HG02973 (cell line): ENCODE data around the gene SELENOP.
"Not testable (repeated sequence)": the region's sequence is repeated elsewhere in the genome, so short reads cannot be mapped to it uniquely, and the experiment has no call there.

Source experiments
- ATAC-seq: cut with Tn5 transposase; IDR thresholded peaks from one replicate; pipeline ENCODE4 v1.9.1; 2021; ENCODE audit warnings: moderate library complexity; ENCODE audit not compliant: unreplicated experiment

Gene SELENOP

GRCh38 chr5:42828671-42829070, 17.0 kb upstream of the SELENOP start:
- no peak for ATAC-seq

DNA sequence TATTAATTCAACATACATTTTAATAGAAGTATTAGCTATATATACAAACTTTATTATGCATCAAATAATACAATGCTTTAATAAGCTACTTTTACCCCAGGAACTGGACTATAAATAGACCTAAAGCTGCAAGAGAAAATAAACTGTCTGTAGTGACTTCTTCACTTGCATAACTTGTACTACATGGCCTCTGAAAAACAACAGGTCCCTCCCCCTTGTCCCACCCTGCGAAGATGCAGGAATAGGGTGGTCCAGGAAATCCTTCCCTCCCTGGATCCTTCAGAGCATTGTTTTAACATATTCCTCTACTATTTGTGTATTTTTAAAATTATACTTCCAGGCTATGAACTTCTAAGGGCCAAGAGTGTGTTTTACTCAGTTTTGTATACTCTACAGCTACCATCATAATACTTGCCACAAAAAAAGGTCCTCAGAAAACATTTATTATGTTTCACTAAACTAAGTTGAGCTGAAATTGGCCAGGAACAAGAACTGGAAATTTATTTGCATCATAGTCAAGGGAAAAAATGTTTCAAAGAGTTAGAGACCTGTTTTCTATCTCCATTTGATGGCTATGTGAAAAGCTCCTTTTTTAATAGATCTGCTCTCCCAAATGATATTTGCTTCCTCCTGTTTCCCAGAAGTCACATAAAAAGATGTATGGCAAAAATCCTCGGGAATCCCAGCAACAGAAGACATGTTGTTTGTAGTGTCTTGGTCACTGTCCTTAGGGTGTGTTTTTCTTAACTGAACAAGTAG, 15.2 kb upstream of the SELENOP start:
- ATAC-seq = no peak

DNA sequence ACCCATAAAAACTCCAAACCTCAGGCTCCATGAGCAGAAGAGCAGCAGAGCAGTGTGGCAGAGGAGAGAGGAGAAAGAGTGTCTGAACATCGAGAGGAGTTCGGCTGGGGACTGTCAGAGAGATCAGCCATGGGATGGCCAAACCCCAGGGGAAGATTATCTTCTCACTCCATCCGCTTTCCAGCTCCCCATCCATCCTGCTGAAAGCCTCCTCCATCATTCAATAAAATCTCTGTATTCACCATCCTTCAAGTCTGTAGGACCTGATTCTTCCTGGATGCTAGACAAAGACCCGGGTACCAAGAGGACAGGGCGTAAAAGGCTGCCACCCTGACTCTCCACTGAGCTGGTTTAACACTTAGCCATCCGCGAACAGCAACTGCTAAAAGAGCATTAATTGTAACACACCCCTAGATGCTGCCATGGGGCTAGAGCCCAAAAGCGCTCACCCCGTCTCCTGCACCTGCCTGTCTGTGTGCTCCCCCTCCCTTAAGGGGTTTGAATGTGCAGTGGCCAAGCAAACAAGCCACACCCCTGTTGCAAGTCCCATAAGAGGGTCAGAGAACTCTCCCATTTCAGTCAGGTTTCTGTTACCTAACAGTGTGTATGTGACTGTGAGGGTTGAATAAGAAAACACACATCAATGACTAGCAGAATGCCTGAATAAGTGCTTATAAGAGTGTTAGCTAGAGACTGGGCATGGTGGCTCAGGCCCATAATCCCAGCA, 13.9 kb upstream of the SELENOP start:
- ATAC-seq = no peak

DNA sequence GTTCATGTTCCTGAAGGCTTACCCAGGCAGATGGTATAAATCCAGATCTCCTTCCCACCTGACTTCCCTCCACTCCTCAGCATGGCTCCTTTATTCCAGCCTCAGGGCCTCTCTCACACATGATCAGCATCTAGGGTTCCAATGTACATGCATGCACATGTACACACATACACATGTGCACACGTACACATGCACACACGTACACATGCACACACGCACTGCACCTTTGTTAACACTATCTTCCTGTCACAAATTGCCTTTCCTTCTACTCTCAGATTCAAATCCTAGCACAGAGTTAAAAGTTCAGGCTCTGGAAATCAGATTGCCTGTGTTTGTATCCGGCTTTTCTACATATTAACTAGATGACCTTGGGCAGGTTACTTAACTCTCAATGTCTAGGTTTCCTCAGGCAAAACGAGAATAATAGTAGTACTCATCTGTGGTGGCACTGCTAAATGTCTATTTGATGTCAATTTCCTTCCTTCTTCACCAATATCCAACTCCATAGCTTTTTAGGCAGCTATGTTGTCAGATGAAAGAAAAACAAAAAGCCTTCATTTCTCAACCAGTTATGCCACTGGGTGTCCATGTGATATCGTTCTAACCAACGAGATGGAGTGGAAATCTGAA, 12.8 kb upstream of the SELENOP start:
- no peak for ATAC-seq

DNA sequence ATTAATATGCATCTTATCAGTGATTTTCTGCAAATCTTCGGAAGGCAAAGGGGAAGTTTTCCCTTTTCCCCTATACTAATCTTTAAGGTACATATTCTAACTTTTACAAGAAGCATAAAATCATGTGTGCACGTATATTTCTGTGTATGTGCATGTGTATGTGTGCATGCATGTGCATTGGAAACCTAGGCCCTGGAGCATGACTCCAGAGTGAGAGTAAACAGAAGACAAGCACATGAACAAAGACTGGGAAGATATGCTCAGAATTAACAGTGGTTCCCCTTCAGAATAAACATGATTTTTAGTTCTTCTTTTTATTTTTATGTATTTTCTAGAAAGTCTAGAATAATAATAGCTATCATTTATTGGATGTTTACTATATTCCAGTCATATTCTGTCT, 10.9 kb upstream of the SELENOP start:
- no peak for ATAC-seq

- ATAC-seq = no peak
Observed at GRCh38 chr5:42819745-42820144, 8.1 kb upstream of the SELENOP start.

DNA sequence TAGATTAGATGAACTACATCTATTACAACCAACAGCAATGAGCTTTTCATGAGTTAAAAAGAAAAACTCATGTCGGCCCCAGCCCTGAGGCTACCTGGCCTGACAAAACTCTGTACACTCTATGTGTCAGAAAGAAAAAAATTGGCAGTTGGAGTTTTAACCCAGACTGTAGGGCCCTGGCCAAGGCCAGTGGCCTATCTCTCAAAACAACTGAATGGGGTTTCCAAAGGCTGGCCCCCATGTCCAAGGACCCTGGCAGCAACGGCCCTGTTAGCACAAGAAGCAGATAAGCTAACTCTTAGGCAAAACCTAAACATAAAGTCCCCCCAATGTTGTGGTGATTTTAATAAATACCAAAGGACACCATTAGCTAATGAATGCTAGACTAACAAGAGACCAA, 4.9 kb upstream of the SELENOP start:
- ATAC-seq = not testable (repeated sequence)

DNA sequence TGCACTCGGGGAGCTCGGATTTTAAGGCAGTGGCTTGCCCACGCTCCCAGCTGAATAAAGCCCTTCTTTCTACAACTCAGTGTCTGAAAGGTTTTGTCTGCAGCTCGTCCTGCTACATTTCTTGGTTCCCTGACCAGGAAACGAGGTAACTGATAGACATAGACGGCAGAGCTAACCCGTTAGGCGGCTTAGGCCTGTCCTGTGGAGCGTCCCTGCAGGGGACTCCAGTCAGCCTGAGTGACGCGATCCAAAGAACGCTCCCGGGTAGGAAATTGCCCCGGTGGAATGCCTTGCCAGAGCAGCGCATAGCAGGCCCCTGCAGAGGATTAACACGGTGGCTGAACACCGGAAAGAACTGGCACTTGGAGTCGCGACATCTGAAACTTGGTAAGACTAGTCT, 1.8 kb upstream of the SELENOP start:
- ATAC-seq = no peak

- ATAC-seq = no peak
Observed at GRCh38 chr5:42812620-42813019, 928 bp upstream of the SELENOP start.

DNA sequence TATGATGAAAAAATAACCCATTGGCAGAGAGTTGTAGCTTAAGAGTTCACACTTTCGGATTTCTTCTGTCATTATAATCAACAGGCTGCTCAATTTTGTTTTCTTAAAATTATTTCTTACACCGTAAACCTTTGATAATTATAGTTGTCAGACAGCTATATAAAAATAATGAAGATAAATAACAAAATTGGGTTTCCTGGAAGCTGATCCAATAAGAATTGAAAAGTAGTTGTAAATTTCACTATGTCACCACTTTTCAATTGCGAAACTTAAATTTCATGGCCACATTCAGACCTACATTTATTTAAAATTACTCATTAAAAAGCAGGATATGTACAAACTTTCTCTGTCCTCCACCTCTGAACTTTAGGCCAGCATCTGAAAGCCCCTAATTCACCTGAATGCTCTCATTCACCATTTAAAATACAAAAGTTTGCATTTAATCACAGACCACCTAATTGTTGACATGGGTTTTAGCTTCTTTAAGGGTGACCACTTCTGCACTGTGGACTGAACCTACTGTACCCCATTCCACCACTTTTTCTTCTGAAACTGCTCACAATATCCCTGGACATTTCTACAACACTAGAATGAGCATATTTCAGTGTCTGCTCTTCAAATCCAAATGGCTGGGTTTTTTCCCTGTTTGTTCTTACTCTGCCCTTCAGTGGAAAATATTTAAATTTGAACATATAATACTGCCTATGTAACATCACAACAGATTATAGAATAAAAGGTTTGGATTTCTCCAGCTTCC, 680 bp downstream of the SELENOP start:
- ATAC-seq = no peak

DNA sequence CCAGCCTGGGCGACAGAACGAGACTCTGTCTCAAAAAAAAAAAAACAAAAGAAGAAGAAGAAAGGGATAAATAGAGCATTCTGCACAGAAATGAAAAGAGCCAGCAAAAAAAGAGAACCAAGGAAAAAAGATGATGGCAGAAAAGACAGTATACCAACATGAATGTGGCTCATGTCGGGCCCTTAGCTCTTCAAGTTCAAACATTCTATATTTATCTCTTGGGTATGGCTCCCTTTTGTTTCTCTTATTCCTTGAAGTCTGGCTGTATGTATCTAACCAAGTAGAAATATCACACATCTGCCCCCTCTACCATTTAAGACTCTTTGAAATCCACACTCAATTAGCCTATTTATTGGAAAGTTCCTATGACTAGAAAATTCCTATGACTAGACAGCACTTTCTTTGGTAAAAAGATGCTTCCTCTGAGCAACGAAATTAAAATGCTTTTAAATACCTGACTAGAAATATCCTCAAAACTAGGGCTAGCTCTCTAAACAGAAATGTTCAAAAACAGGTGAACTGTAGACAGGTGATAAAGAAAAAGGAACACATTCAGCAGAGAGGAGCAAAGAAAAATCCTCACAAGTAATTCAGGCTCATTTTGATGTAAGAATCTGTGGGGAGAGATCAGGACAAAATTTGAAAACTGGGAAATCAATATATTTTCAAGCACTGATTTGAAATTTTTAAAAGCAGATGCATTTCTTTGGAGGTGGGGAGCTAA, 2.6 kb downstream of the SELENOP start:
- ATAC-seq = no peak

GRCh38 chr5:42807722-42808447, 3.8 kb downstream of the SELENOP start:
- no peak for ATAC-seq

DNA sequence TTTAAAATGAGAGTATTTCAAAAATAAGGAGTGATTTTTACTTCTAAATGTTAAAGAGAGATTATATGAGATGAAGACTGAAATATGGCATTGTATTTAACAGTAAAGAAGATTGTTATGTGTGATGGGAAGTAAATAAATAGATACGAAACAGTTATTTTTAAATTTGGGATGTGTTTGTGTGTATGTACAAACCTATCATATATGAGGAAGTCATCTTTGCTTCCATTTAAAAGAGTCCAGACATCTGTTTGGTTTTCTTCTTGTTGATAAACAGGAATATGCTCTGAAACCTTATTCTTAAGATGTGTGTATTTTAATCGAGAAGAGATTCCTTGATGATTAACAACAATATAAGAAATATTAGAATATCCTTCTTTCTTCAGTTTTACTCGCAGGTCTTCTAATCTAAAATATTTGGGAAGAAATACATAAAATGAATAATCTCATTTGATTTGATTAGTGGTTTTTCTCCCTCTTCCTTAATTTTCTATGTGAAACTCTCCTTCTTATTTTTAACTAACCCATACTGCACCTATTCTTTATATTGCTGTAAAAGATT, 4.9 kb downstream of the SELENOP start:
- no peak for ATAC-seq

- no peak for ATAC-seq
Observed at GRCh38 chr5:42806004-42806700, 5.5 kb downstream of the SELENOP start.

GRCh38 chr5:42804717-42805339, 6.9 kb downstream of the SELENOP start:
- ATAC-seq = no peak

DNA sequence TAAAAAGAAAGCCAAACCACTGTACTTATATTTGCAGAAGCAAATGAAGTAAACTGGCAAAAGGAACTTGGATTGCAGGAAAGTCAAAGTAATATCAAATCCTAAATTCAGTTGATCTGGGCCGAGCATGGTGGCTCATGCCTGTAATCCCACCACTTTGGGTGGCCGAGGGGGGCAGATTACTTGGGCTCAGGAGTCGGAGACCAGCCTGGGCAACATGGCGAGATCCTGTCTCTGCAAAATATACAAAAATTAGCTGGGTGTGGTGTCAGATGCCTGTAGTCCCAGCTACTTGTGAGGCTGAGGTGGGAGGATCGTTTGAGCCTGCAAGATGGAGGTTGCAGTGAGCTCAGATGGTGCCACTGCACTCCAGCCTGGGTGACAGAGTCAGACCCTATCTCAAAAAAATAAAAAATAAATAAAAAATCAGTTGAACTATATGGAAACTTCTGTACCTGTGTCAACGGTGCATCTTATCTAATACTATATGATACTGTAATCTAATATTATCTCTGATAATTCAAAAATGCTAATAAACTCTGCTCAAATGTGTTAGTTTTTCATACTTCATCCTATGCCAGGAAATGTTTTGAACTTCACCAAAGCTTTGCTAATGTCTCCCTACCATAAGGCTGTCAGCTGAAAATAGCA, 10.1 kb downstream of the SELENOP start:
- ATAC-seq = no peak

DNA sequence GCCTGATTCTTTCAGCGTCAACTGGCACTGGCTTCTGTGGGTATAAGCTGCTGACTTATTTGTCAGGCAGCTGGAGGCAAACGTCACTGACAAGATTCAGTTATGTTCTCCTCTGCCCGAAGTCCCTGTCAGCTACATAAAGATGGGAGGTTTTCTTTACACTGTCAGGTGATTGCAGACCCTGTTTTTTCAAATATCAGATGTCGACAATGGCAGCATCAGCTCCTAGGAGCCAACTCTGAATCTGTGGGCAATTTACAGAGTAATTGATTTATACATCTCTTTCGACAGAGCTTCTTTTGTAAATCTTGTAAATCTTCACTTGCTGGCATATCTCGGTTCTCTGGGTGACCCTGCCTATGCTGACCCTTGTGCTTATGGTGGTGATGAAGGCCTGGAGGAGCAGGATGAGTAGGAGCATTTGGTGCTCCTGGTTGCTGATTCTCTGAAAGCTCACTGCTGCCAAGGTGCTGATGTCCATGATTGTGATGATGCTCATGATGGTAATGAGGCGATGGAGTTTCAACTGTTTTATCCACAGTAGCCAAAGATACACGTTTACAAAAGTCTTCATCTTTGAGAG, 10.9 kb downstream of the SELENOP start:
- ATAC-seq = no peak

DNA sequence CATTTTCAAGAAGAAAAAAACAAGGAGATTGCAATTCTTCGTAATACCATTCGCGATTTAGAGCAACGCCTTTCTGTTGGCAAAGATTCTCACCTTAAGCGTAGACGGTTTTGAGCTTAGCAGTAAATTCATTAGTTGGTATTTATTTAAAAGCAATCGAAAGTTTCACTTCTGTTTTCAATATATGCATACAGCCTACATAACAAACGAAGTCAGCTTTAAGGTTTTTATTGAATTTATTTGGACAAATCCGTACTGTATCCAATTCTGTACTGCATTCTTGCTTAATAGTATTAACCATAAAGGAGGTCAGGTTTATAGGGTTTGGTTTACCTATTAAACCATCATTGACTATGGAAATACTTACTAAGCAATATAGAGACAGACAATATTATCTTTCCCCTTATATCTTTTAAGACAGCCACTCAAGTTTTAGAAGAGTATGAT, 12.0 kb downstream of the SELENOP start:
- ATAC-seq = no peak
